Vagina (tissue), 2 donors: ENCODE data around the gene ZCWPW1. TPM values are rescaled to one million over a fixed set of nuclear protein-coding genes. Genes with fewer than 3 reads are reported as not detected.
A peak's percentile ranks its signal among the peaks of the same experiment; 100 is the strongest.

Source experiments
- DNase-seq, 2 donors: peaks; one replicate each; pipeline ENCODE4 v3.0.0-alpha.2; 2017; ENCODE audit errors: extremely low spot score in 2 of 2
- H3K27ac ChIP-seq: fragments of 200-600 bp; sonication (generic); one replicate; pipeline ENCODE4 v1.5.1; 2019
- H3K27me3 ChIP-seq: fragments of 200-600 bp; sonication (generic); one replicate; pipeline ENCODE4 v1.5.1; 2019
- H3K36me3 ChIP-seq, 2 donors: fragments of 200-600 bp; sonication (generic); one replicate each; pipeline ENCODE4 v1.5.1; 2017 to 2019
- H3K4me1 ChIP-seq: fragments of 200-600 bp; sonication (generic); one replicate; pipeline ENCODE4 v1.5.1; 2019
- H3K4me3 ChIP-seq, 2 donors: fragments of 200-600 bp; sonication (generic); 1 replicate in 1 of 2; 2 replicates in 1 of 2; pipeline ENCODE4 v1.5.1; 2016 to 2019
- H3K9me3 ChIP-seq: fragments of 200-600 bp; sonication (generic); one replicate; pipeline ENCODE4 v1.5.1; 2019
- CTCF ChIP-seq, 3 experiments: fragments of 450-650 bp in 2 of 3; fragments of 200-600 bp in 1 of 3; sonication (generic) in 1 of 3; IDR thresholded peaks; one replicate each; pipeline ENCODE4 v1.5.1; 2017 to 2019; ENCODE audit warnings: antibody characterized with exemption in 3 of 3, mild to moderate bottlenecking in 2 of 3, moderate library complexity in 2 of 3
- POLR2A ChIP-seq, 2 donors: fragments of 450-650 bp; IDR thresholded peaks; one replicate each; pipeline ENCODE4 v1.6.1; 2017; ENCODE audit warnings: antibody characterized with exemption in 2 of 2, mild to moderate bottlenecking in 2 of 2, moderate library complexity in 2 of 2
- POLR2AphosphoS5 ChIP-seq, 2 donors: sonication (generic); formaldehyde crosslinking; IDR thresholded peaks; one replicate each; pipeline ENCODE4 v1.9.0; 2017; ENCODE audit warnings: antibody characterized with exemption in 2 of 2, mild to moderate bottlenecking in 2 of 2, low read depth in 1 of 2; ENCODE audit not compliant: insufficient read depth in 1 of 2
- intact Hi-C: fragments of 100-400 bp; cut with DNase I; formaldehyde crosslinking; loops from one replicate; pipeline ENCODE4 v1.15.1; 2023
- total RNA-seq: library from RNA; depleted of rRNA; stranded (reverse); fragments of >200 nt; gene quantifications from one replicate; pipeline ENCODE4 v1.2.3, GENCODE V29; 2016

The ZCWPW1 gene
- total RNA-seq, 1 donor from 2014 or later: 5.9 TPM

GRCh38 chr7:100469227-100470044 is 40.9 kb upstream of the ZCWPW1 start:
- no peaks in the 10 kb centered on the region for H3K27me3 ChIP-seq
- H3K27ac ChIP-seq: peak overlapping the region; percentile 42
- H3K36me3 ChIP-seq: peaks cover 0 to 20% of the 10 kb centered on the region in 2 donors
- peaks cover 62% of the 10 kb centered on the region for H3K4me1 ChIP-seq
- intact Hi-C loops: loop anchor here (5.0 to 10.0 kb wide), 3 partner anchors 88 to 223 kb away; partner anchors contain the start of genes GIGYF1 and GNB2
- no peak for DNase-seq
- TF ChIP-seq CTCF (IDR thresholded peaks at IDR 0.05) (peak; percentile 95 to 98 (median 96)), POLR2AphosphoS5 (IDR thresholded peaks at IDR 0.05; ENCODE audit: insufficient read depth in 1 of 2, low read depth in 1 of 2) (no peak)
- H3K9me3 ChIP-seq: no peaks in the 10 kb centered on the region
- H3K4me3 ChIP-seq: no peak overlapping the region

- Histone ChIP-seq H3K27me3 (no peaks in the 10 kb centered on the region), H3K27ac (peak overlapping the region; percentile 17), H3K9me3 (no peaks in the 10 kb centered on the region), H3K4me3 (no peak overlapping the region), H3K36me3 (peaks cover 0 to 6% of the 10 kb centered on the region in 2 donors), H3K4me1 (peaks cover 47% of the 10 kb centered on the region)
- intact Hi-C loops: loop anchor here (5.0 kb wide), 1 partner anchor 224 kb away; the partner anchor contains the start of gene GIGYF1
- no peak for DNase-seq
- TF ChIP-seq POLR2A (IDR thresholded peaks at IDR 0.05) (no peak), CTCF (IDR thresholded peaks at IDR 0.05) (no peak), POLR2AphosphoS5 (IDR thresholded peaks at IDR 0.05; ENCODE audit: insufficient read depth in 1 of 2, low read depth in 1 of 2) (no peak)
Observed at GRCh38 chr7:100467638-100468373, 39.3 kb upstream of the ZCWPW1 start.

- Histone ChIP-seq H3K27ac (peak overlapping the region; percentile 77), H3K36me3 (peaks cover 0 to 6% of the 10 kb centered on the region in 2 donors), H3K9me3 (no peaks in the 10 kb centered on the region), H3K27me3 (no peaks in the 10 kb centered on the region), H3K4me1 (peaks cover 39% of the 10 kb centered on the region), H3K4me3 (no peak overlapping the region)
- no peak for TF ChIP-seq CTCF (IDR thresholded peaks at IDR 0.05)
- no peak for TF ChIP-seq POLR2AphosphoS5 (IDR thresholded peaks at IDR 0.05; ENCODE audit: insufficient read depth in 1 of 2, low read depth in 1 of 2)
- DNase-seq: no peak
- intact Hi-C loops: loop anchor here (5.0 kb wide), 1 partner anchor 225 kb away; the partner anchor contains the start of gene GIGYF1
Observed at GRCh38 chr7:100466653-100467605, 38.4 kb upstream of the ZCWPW1 start.

GRCh38 chr7:100465702-100466311 is 37.3 kb upstream of the ZCWPW1 start:
- Histone ChIP-seq H3K27me3 (no peaks in the 10 kb centered on the region), H3K36me3 (no peaks in the 10 kb centered on the region), H3K9me3 (no peaks in the 10 kb centered on the region), H3K4me1 (peaks cover 37% of the 10 kb centered on the region), H3K4me3 (peak overlapping the region in 1 of 2 donors; percentile 28), H3K27ac (peak overlapping the region; percentile 77)
- DNase-seq: no peak
- intact Hi-C loops: loop anchor here (5.0 kb wide), 1 partner anchor 226 kb away; the partner anchor contains the start of gene GIGYF1
- peak in 1 of 2 donors; percentile 33 for TF ChIP-seq POLR2AphosphoS5 (IDR thresholded peaks at IDR 0.05; ENCODE audit: insufficient read depth in 1 of 2, low read depth in 1 of 2)
- no peak for TF ChIP-seq POLR2A (IDR thresholded peaks at IDR 0.05)
- peak; percentile 12 to 45 (median 40) for TF ChIP-seq CTCF (IDR thresholded peaks at IDR 0.05)
